ENCODE results near the gene POLR2F.

The POLR2F gene

GRCh38 chr22:37985751-37986281 is 32.3 kb downstream of the POLR2F start:
- Histone ChIP-seq H3K4me2 (ENCODE audit: insufficient read depth, low read length, poor library complexity, severe bottlenecking) (no peak overlapping the region), H3K4ac (ENCODE audit: low read length) (peak overlapping the region; percentile 30)
- no CpG with 5 or more reads among the region's 27 CpGs for WGBS, 2 donors (ENCODE audit: extremely low coverage in 2 of 2, insufficient read length in 2 of 2, insufficient replicate concordance in 1 of 2)

GRCh38 chr22:37986371-37986770 is 32.9 kb downstream of the POLR2F start:
- H3K14ac ChIP-seq (ENCODE audit: low read length) = peak overlapping the region; percentile 39
- H3K27me3 ChIP-seq (ENCODE audit: control insufficient read depth in 3 of 3, insufficient read depth in 3 of 3, low read depth in 1 of 3, low read length in 3 of 3) = peaks cover 0 to 22% (median 10%) of the 10 kb centered on the region in 3 experiments
- no peak overlapping the region for H4K91ac ChIP-seq (ENCODE audit: low read depth, low read length, poor library complexity)
- H3K9ac ChIP-seq (ENCODE audit: low read depth, low read length, poor library complexity) = no peak overlapping the region
- peak overlapping the region; percentile 15 for H3K18ac ChIP-seq (ENCODE audit: low read length)
- H3K36me3 ChIP-seq (replicated peaks in 1 of 2; ENCODE audit: control insufficient read depth in 2 of 2, insufficient read depth in 2 of 2, low read length in 2 of 2) = peaks cover 0 to 4% of the 10 kb centered on the region in 2 donors
- no peak for DNase-seq (ENCODE audit: low spot score)
- H3K27ac ChIP-seq (replicated peaks; ENCODE audit: low read length) = no peak overlapping the region
- H3K79me1 ChIP-seq (ENCODE audit: low read depth, low read length) = no peaks in the 10 kb centered on the region
- H2AFZ ChIP-seq (ENCODE audit: low read length) = no peak overlapping the region
- no peak overlapping the region for H3K4me2 ChIP-seq (ENCODE audit: insufficient read depth, low read length, poor library complexity, severe bottlenecking)
- H3K4me3 ChIP-seq (ENCODE audit: low read length in 2 of 2) = no peak overlapping the region
- peaks cover 0 to 19% of the 10 kb centered on the region in 2 donors for H3K4me1 ChIP-seq (ENCODE audit: control insufficient read depth in 2 of 2, insufficient read depth in 1 of 2, low read depth in 1 of 2, low read length in 2 of 2)
- no peak overlapping the region for H3K4ac ChIP-seq (ENCODE audit: low read length)
- H2BK5ac ChIP-seq (ENCODE audit: low read length) = no peak overlapping the region
- H2AK5ac ChIP-seq (ENCODE audit: low read depth, low read length) = peak overlapping the region; percentile 85
- no peaks in the 10 kb centered on the region for H3K9me3 ChIP-seq (replicated peaks in 1 of 2; ENCODE audit: control insufficient read depth in 2 of 2, insufficient read depth in 1 of 2, low read depth in 1 of 2, low read length in 2 of 2)
- H2BK12ac ChIP-seq (ENCODE audit: low read length) = no peak overlapping the region
- H2BK15ac ChIP-seq (ENCODE audit: low read length) = no peak overlapping the region
- WGBS, 2 donors (ENCODE audit: extremely low coverage in 2 of 2, insufficient read length in 2 of 2, insufficient replicate concordance in 1 of 2) = no CpG with 5 or more reads among the region's 7 CpGs
- H2BK120ac ChIP-seq (ENCODE audit: low read depth, low read length) = no peak overlapping the region
- no peak overlapping the region for H3K23ac ChIP-seq (ENCODE audit: low read depth, low read length, poor library complexity)
- no peak overlapping the region for H4K8ac ChIP-seq (ENCODE audit: low read depth, low read length)

More at GRCh38 chr22:37985751-37986281, 32.3 kb downstream of the POLR2F start:
- H2BK120ac ChIP-seq (ENCODE audit: low read depth, low read length) = no peak overlapping the region
- H4K91ac ChIP-seq (ENCODE audit: low read depth, low read length, poor library complexity) = no peak overlapping the region
- peak overlapping the region; percentile 85 for H2AK5ac ChIP-seq (ENCODE audit: low read depth, low read length)
- peaks cover 0 to 4% of the 10 kb centered on the region in 2 donors for H3K36me3 ChIP-seq (replicated peaks in 1 of 2; ENCODE audit: control insufficient read depth in 2 of 2, insufficient read depth in 2 of 2, low read length in 2 of 2)
- H3K27me3 ChIP-seq (ENCODE audit: control insufficient read depth in 3 of 3, insufficient read depth in 3 of 3, low read depth in 1 of 3, low read length in 3 of 3) = peaks cover 0 to 22% (median 10%) of the 10 kb centered on the region in 3 experiments
- H3K9me3 ChIP-seq (replicated peaks in 1 of 2; ENCODE audit: control insufficient read depth in 2 of 2, insufficient read depth in 1 of 2, low read depth in 1 of 2, low read length in 2 of 2) = no peaks in the 10 kb centered on the region
- H2BK12ac ChIP-seq (ENCODE audit: low read length) = no peak overlapping the region
- no peak overlapping the region for H2BK5ac ChIP-seq (ENCODE audit: low read length)
- H3K4me1 ChIP-seq (ENCODE audit: control insufficient read depth in 2 of 2, insufficient read depth in 1 of 2, low read depth in 1 of 2, low read length in 2 of 2) = peaks cover 0 to 19% of the 10 kb centered on the region in 2 donors
- no peak overlapping the region for H2AFZ ChIP-seq (ENCODE audit: low read length)
- H3K23ac ChIP-seq (ENCODE audit: low read depth, low read length, poor library complexity) = no peak overlapping the region
- H4K8ac ChIP-seq (ENCODE audit: low read depth, low read length) = no peak overlapping the region
- no peak overlapping the region for H3K27ac ChIP-seq (replicated peaks; ENCODE audit: low read length)
- H2BK15ac ChIP-seq (ENCODE audit: low read length) = no peak overlapping the region
- H3K18ac ChIP-seq (ENCODE audit: low read length) = peak overlapping the region; percentile 70
- no peak overlapping the region for H3K4me3 ChIP-seq (ENCODE audit: low read length in 2 of 2)
- DNase-seq (ENCODE audit: low spot score) = no peak
- no peaks in the 10 kb centered on the region for H3K79me1 ChIP-seq (ENCODE audit: low read depth, low read length)
- no peak overlapping the region for H3K9ac ChIP-seq (ENCODE audit: low read depth, low read length, poor library complexity)
- H3K14ac ChIP-seq (ENCODE audit: low read length) = no peak overlapping the region

- no peak overlapping the region for H2BK120ac ChIP-seq (ENCODE audit: low read depth, low read length)
- H4K91ac ChIP-seq (ENCODE audit: low read depth, low read length, poor library complexity) = no peak overlapping the region
- no peak overlapping the region for H3K14ac ChIP-seq (ENCODE audit: low read length)
- no peaks in the 10 kb centered on the region for H3K9me3 ChIP-seq (replicated peaks in 1 of 2; ENCODE audit: control insufficient read depth in 2 of 2, insufficient read depth in 1 of 2, low read depth in 1 of 2, low read length in 2 of 2)
- no peak overlapping the region for H3K23ac ChIP-seq (ENCODE audit: low read depth, low read length, poor library complexity)
- no peak for DNase-seq (ENCODE audit: low spot score)
- no peak overlapping the region for H3K9ac ChIP-seq (ENCODE audit: low read depth, low read length, poor library complexity)
- no peak overlapping the region for H2BK12ac ChIP-seq (ENCODE audit: low read length)
- H2BK15ac ChIP-seq (ENCODE audit: low read length) = no peak overlapping the region
- no peak overlapping the region for H3K4ac ChIP-seq (ENCODE audit: low read length)
- H3K4me3 ChIP-seq (ENCODE audit: low read length in 2 of 2) = peak overlapping the region in 1 of 2 donors; percentile 51
- H4K8ac ChIP-seq (ENCODE audit: low read depth, low read length) = no peak overlapping the region
- H3K4me1 ChIP-seq (ENCODE audit: control insufficient read depth in 2 of 2, insufficient read depth in 1 of 2, low read depth in 1 of 2, low read length in 2 of 2) = peaks cover 0 to 13% of the 10 kb centered on the region in 2 donors
- peaks cover 2% of the 10 kb centered on the region for H3K79me1 ChIP-seq (ENCODE audit: low read depth, low read length)
- WGBS, 2 donors (ENCODE audit: extremely low coverage in 2 of 2, insufficient read length in 2 of 2, insufficient replicate concordance in 1 of 2) = no CpG with 5 or more reads among the region's 14 CpGs
- H3K18ac ChIP-seq (ENCODE audit: low read length) = no peak overlapping the region
- H2BK5ac ChIP-seq (ENCODE audit: low read length) = peak overlapping the region; percentile 0
- no peak overlapping the region for H3K4me2 ChIP-seq (ENCODE audit: insufficient read depth, low read length, poor library complexity, severe bottlenecking)
- no peak overlapping the region for H2AFZ ChIP-seq (ENCODE audit: low read length)
- H2AK5ac ChIP-seq (ENCODE audit: low read depth, low read length) = no peak overlapping the region
- no peak overlapping the region for H3K27ac ChIP-seq (replicated peaks; ENCODE audit: low read length)
- H3K36me3 ChIP-seq (replicated peaks in 1 of 2; ENCODE audit: control insufficient read depth in 2 of 2, insufficient read depth in 2 of 2, low read length in 2 of 2) = peaks cover 0 to 4% of the 10 kb centered on the region in 2 donors
- no peaks in the 10 kb centered on the region for H3K27me3 ChIP-seq (ENCODE audit: control insufficient read depth in 3 of 3, insufficient read depth in 3 of 3, low read depth in 1 of 3, low read length in 3 of 3)
Observed at GRCh38 chr22:37989146-37990045, 35.9 kb downstream of the POLR2F start.

- H3K9me3 ChIP-seq (replicated peaks in 1 of 2; ENCODE audit: control insufficient read depth in 2 of 2, insufficient read depth in 1 of 2, low read depth in 1 of 2, low read length in 2 of 2) = no peaks in the 10 kb centered on the region
- H4K8ac ChIP-seq (ENCODE audit: low read depth, low read length) = no peak overlapping the region
- H2BK5ac ChIP-seq (ENCODE audit: low read length) = peak overlapping the region; percentile 0
- H2AFZ ChIP-seq (ENCODE audit: low read length) = no peak overlapping the region
- H3K4me1 ChIP-seq (ENCODE audit: control insufficient read depth in 2 of 2, insufficient read depth in 1 of 2, low read depth in 1 of 2, low read length in 2 of 2) = peaks cover 0 to 6% of the 10 kb centered on the region in 2 donors
- no peak overlapping the region for H2AK5ac ChIP-seq (ENCODE audit: low read depth, low read length)
- no peak overlapping the region for H2BK120ac ChIP-seq (ENCODE audit: low read depth, low read length)
- H3K23ac ChIP-seq (ENCODE audit: low read depth, low read length, poor library complexity) = no peak overlapping the region
- H3K36me3 ChIP-seq (replicated peaks in 1 of 2; ENCODE audit: control insufficient read depth in 2 of 2, insufficient read depth in 2 of 2, low read length in 2 of 2) = peaks cover 0 to 4% of the 10 kb centered on the region in 2 donors
- H3K79me1 ChIP-seq (ENCODE audit: low read depth, low read length) = peaks cover 2% of the 10 kb centered on the region
- no peak overlapping the region for H3K27ac ChIP-seq (replicated peaks; ENCODE audit: low read length)
- H2BK12ac ChIP-seq (ENCODE audit: low read length) = no peak overlapping the region
- no peak overlapping the region for H2BK15ac ChIP-seq (ENCODE audit: low read length)
- DNase-seq (ENCODE audit: low spot score) = no peak
- H4K91ac ChIP-seq (ENCODE audit: low read depth, low read length, poor library complexity) = no peak overlapping the region
- H3K18ac ChIP-seq (ENCODE audit: low read length) = peak overlapping the region; percentile 15
- no peak overlapping the region for H3K14ac ChIP-seq (ENCODE audit: low read length)
- H3K4me2 ChIP-seq (ENCODE audit: insufficient read depth, low read length, poor library complexity, severe bottlenecking) = no peak overlapping the region
- H3K4ac ChIP-seq (ENCODE audit: low read length) = no peak overlapping the region
- H3K27me3 ChIP-seq (ENCODE audit: control insufficient read depth in 3 of 3, insufficient read depth in 3 of 3, low read depth in 1 of 3, low read length in 3 of 3) = no peaks in the 10 kb centered on the region
- WGBS, 2 donors (ENCODE audit: extremely low coverage in 2 of 2, insufficient read length in 2 of 2, insufficient replicate concordance in 1 of 2) = no CpG with 5 or more reads among the region's 5 CpGs
- H3K9ac ChIP-seq (ENCODE audit: low read depth, low read length, poor library complexity) = no peak overlapping the region
- no peak overlapping the region for H3K4me3 ChIP-seq (ENCODE audit: low read length in 2 of 2)
Observed at GRCh38 chr22:37990301-37990700, 36.8 kb downstream of the POLR2F start.

Data from neuronal stem cell (in vitro differentiated cells).